HUDEP-2 (cell line): ENCODE results near the gene EPN2.

Source experiments
- DNase-seq, 76 experiments: peaks; one replicate each; lab custom pipeline; 2025; ENCODE audit not compliant: unreplicated experiment in 76 of 76; lab: John Stamatoyannopoulos, UW

Gene EPN2

DNA sequence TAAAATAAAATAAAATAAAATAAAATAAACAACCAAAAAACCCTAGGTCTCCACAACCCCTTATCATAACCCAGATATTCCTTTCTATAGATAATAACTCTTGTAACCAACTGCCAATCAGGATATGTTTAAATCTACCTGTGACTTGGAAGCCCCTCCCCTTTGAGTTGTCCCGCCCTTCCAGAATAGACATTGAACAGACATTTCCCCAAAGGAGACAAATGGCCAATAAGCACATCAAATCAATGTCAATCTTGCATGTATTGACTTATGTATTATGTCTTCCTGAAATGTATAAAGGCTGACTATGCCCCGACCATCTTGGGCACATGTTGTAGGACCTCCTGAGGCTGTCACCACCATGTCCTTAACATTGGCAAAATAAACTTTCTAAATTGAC lies 139.6 kb downstream of the EPN2 start:
- peak in 3 of 76 experiments; percentile 8 to 22 (median 14) for DNase-seq

- DNase-seq: peak; percentile 71 to 99 (median 96)
These were observed 140.6 kb downstream of the EPN2 start for GRCh38 chr17:19377602-19378415.

- peak in 3 of 76 experiments; percentile 37 to 58 (median 57) for DNase-seq
These were observed 141.5 kb downstream of the EPN2 start, which contains the start of gene MAPK7 for GRCh38 chr17:19378416-19379360. TSS of gene MAPK7 (plus strand) at chr17:19378498. CDS start at chr17:19378901, 403 bp downstream.

DNA sequence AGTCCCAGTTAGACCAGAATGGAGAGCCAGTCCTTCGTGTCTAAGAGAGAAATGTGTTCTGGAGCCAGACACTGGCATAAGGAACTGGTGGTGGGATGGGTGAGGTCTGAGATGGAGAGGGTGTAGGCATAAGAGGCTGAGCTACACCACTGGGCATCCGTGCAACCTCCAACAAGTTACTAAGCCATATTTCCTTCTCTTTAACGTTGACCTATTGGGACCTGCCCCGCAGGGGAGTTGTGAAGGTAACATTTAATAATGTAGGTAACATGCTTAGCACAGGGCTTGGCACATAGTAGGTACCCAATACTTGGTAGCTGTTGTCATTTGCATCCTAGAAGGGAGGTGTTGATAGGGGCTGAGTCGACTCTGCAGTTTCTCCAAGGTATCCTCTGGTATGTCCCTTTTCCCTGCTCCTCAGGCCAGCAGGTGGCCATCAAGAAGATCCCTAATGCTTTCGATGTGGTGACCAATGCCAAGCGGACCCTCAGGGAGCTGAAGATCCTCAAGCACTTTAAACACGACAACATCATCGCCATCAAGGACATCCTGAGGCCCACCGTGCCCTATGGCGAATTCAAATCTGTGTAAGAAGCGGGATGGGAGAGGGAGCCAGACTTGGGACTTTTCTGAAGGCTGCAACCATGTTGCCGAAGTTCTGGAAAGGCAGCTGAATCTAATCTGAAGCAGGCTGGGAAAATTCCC lies 142.3 kb downstream of the EPN2 start:
- no peak for DNase-seq

- no peak for DNase-seq
These were observed 143.5 kb downstream of the EPN2 start for GRCh38 chr17:19380481-19381301.

DNA sequence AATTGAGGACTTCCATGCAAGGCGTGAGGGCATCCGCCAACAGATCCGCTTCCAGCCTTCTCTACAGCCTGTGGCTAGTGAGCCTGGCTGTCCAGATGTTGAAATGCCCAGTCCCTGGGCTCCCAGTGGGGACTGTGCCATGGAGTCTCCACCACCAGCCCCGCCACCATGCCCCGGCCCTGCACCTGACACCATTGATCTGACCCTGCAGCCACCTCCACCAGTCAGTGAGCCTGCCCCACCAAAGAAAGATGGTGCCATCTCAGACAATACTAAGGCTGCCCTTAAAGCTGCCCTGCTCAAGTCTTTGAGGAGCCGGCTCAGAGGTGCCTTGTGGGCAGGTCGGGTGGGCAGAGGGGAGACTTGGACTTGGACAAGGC lies 144.2 kb downstream of the EPN2 start:
- no peak for DNase-seq

- no peak for DNase-seq
These were observed 144.7 kb downstream of the EPN2 start for GRCh38 chr17:19381741-19382444.

- DNase-seq: no peak
These were observed 145.6 kb downstream of the EPN2 start for GRCh38 chr17:19382531-19383444.

DNA sequence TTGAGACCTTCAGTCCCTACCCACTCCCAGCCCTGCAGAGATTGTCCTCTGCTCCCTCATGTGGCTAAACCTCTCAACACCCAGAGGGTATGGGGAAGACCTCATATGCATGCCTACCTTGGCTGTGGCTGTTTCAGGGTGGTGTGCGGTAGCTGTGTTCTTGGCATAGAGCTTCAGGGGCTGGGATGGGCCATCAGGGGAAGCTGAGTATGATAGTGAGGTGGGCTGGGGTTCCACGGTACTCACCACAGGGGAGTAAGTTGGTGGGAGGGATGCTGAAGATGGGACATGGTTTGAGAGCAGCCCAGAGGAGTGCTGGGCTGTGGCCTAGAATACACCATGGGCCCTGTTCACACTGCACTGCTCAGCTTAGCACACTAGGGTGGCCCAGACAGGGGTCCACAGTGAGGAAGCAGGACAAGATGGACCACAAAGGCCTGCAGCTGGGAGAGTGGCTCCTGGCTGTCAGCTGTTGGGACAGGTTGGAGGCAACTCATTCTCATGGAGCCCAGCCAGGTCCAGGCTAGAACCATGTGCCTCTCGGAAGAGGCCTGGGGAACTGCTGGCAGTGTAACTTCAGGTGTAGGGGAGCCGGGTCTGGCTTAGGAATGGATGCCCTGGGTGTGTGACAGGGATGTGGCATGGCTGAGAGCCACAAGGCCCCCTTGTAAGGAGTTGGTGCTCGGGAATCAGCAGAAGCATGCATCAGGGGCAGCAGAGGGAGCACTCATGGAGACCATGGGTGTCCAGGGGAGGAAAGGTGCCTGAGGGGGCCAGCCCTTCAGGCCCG lies 146.7 kb downstream of the EPN2 start:
- no peak for DNase-seq

DNA sequence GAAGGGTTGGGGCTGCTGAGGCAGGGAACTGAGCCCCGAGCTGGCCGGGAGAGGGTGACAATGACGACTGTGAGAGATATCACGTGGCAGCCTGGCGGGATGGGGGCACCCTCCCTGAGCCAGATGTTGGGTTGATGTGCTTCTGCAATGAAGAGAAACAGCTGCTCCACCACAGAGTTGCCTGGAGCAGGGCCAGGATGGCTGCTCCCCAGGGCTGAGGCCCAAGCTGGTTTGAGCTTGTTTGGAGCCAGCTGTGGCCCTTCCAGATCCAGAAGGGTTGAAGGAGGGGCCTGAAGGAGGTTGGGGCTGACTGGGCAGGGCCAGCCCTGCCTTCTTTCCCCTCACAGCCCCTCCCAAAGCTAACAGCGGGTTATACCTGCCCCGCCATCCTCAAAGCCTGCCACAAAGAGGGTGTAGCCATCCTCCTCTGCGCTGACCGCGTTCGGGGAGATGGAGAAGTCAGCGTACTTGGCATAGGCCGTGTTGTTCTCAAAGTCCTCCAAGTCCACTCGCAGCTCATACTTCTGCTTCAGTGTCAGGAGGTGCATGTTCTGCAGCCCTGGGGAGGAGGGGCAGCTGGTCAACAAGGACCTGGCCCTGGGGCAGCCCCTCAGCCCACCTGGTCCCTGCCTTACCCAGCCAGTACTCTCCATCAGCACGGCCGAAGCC lies 147.7 kb downstream of the EPN2 start:
- peak in 75 of 76 experiments; percentile 30 to 95 (median 87) for DNase-seq

DNA sequence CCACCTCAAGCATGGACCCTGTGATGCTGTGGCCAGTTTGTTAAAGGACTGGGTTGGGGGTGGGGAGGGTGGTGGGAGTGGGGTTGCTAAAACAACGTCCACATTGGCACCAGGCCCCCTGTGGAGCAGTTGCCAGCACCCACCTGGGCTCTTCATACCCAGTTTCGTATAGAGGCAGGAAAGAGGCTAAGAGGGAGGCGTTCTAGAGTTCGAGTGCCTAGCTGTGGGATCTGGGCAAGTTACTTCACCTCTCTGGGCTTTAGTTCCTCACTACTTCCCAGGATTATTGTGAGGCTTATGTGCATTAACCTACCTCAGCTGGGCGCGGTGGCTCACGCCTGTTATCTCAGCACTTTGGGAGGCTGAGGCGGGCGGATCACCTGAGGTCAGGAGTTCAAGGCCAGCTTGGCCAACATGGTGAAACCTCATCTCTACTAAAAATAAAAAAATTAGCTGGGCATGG lies 148.4 kb downstream of the EPN2 start:
- DNase-seq: no peak
